HG03045 (cell line): ENCODE results near the gene P2RY14.
"Not testable (repeated sequence)": the region's sequence is repeated elsewhere in the genome, so short reads cannot be mapped to it uniquely, and the experiment has no call there.

Experiments
- ATAC-seq: cut with Tn5 transposase; IDR thresholded peaks from one replicate; pipeline ENCODE4 v1.9.1; 2021; ENCODE audit warnings: mild to moderate bottlenecking, moderate library complexity; ENCODE audit not compliant: unreplicated experiment

The P2RY14 gene

DNA sequence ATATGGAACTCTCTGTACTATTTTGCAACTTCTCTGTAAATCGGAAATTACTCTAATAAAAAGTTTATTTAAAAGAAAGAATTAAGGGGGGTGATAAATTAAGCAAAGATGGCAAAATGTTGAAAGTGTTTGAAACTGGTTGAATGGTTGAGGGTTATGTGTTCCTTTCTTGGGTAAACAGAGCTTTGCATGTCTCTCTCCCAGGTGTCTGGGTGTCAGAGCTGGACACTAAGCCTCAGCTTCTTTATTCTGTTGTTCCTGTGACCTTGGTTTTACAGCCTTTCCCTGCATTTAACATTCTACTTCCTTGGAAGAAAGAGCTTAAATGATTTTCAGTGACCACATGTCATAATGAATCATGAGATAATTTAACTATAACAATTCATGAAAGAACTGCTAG lies 82.5 kb downstream of the P2RY14 start:
- ATAC-seq, result no peak

DNA sequence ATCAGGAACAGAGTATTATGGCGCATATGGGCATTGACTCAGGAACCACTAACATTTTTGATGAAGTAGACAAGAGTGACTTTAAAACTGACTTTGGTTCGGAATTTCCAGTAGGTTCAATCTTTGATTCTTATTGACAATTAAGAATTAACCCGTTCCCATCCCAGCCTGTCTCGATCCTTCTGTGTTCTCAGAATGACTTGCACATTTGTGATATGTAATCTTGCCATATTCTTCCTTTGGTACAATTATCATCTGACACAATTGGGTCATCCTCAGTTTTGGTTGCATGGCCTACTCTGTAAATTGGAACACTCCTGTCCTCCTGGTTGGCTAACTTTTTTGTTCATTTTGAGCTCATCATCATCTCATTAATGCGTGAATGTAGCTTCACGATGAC lies 85.8 kb downstream of the P2RY14 start:
- no peak for ATAC-seq

DNA sequence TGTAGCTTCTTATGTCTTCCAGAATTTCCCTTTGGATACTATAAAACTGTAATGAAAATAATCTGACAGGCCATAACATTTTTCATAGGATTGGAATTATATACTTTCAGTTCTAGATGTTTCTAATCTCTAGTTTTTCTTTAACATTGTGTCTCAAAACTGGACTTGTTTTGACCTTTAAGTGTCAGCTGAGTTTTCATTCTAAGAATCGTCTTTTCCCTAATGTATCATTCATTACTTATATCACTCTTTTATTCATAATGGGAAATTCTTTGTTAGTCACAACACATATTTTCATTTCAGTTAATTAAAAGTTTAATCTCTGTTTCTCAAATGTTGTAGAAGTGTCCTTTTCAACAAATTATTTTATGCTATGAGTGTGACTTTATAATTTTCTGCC lies 87.2 kb downstream of the P2RY14 start:
- no peak for ATAC-seq

DNA sequence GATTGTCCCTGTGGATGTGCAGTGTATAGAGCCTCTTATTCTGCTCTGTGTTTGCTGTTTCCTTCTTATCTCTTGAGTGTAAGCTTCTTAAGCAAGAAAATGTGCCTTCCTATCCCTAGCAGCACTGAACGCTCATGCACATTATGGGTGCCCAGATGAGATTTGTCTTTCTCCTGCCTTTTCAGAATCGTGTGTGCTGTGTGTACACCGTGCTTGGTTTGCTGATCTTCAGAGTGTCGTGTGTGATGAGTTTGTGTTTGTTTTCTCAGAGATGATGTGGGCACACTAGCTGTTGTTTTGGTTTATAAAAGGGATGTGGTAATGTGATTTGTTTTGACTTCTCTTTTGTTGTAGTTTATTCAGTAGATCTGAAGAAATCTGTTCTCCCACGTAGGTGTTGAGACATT lies 95.1 kb downstream of the P2RY14 start:
- no peak for ATAC-seq

DNA sequence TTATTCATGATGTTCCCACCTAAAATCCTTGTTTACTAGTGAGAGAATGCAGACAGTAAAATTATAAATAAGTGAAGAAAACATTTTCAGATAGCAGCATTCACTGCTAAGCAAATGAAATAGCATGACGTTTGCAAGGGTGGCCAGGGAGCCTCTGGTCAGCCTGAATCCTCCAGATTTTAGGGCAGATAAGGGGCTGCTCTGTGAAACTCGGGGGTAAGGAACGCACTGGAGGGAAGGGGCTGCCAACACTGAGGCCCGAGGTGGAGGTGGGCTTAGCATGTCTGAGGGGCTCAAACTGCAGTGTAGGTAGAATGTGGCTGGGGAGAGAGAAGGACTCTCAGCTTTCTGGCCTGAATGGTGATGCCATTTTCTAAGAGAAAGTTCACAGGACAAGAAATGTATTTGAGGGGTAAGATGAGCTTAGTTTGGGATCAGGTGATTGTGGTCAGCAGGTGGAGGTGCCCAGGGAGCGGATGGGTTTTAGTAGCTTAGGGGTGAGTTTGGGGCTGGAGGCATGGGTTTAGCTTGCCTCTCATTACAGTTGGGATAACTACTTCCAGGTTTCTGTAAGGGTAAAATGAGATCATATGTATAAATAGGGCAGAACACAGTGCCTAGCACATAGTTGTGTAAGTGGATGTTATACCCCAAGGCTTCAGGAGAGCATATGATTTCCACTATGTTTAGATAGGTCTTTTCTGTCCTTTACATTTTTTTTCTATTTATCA lies 95.8 kb downstream of the P2RY14 start:
- ATAC-seq, result no peak

DNA sequence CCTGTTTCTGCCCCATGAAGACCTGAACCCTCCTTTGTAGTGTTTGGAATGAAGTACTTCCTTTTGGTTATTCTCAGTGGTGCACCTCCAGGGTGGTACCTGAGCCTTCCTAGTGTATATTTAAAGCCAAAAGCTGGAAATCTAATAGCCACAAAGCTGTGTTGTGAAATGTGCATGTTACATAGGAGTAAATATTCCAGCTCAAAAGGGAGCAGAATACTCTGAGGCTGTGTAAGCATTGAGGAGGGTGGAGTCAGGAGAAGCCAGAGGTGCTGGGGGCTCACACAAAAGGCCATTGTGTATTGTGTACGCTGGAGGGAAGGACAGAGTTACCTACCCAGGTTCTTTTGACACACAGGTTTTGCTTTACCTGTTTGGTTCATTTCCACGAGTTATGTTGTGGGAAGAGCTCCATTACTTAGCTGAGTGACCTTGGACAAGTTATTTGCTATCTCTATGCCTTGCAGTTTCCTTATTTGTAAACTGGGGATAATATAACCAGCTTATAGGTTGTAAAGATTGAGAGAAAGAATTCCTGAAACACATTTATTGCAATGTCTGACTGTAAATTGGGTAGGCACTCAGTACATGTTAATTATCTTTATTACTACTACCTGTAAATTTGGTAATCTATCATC lies 100.0 kb downstream of the P2RY14 start:
- no peak for ATAC-seq

DNA sequence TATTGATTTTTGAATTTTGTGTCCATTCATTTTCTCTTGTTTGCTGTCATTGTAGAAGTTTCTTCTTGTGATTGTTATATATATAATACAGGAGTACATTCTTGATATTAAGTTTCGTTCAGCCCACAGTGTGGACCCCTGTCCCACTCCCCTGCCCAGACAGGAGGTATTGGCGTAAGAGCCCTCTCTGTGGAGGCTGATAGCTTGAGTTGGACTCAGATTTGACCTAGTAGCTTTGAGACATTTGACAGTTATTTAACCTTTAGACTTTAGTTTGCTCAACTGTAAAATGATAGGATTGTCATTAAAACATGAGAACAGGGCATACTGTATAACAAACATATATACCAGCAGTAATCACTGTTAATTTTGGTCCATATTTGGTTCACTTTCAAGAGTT lies 102.4 kb downstream of the P2RY14 start:
- no peak for ATAC-seq

DNA sequence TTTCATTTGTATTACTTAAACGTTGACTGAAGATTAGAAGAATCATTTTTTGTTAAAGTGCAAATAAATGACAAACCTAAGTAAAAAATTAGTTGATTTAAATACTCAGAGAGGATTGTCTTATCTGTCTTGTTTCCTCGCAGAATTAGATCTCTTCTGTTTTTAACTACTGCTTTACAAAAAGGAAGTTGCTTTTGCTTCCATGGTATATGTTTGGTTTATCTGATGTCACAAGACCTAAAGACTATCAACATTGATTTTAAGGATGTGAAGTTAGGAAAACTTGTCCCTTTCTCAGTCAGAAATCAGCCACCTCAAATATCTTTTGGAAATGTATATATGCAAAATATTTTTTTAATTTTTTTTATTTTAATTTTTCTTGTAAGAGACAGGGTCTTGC lies 104.0 kb downstream of the P2RY14 start:
- no peak for ATAC-seq

DNA sequence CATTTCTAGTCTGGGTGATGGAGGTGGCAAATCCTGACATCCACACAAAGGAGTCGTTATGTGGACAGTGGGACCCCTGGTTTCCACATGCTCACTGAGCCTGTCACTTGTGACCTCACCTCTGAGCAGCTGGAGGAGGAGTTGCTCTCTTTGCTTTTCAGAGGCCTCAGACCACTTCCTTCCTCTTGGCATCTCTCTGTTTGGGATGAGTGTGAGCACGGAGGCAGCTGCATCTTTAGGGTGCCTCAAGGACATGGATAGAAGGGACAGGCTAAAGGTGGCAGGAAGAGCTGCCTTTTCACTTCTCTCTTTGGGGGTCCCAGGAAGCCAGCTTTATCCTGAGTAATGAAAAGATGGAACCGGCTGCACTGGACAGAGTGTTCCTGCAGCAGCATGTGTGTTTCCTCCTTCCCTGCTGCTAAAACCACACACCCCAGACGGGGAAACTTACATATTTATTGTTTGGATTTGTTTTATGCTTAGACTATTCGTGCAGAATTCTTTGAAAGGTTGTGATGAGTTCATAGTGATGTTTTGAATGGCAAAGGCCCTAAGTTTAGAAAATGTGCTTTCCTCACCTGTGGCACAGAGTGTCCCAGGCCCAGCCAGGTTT lies 107.1 kb downstream of the P2RY14 start:
- no peak for ATAC-seq

DNA sequence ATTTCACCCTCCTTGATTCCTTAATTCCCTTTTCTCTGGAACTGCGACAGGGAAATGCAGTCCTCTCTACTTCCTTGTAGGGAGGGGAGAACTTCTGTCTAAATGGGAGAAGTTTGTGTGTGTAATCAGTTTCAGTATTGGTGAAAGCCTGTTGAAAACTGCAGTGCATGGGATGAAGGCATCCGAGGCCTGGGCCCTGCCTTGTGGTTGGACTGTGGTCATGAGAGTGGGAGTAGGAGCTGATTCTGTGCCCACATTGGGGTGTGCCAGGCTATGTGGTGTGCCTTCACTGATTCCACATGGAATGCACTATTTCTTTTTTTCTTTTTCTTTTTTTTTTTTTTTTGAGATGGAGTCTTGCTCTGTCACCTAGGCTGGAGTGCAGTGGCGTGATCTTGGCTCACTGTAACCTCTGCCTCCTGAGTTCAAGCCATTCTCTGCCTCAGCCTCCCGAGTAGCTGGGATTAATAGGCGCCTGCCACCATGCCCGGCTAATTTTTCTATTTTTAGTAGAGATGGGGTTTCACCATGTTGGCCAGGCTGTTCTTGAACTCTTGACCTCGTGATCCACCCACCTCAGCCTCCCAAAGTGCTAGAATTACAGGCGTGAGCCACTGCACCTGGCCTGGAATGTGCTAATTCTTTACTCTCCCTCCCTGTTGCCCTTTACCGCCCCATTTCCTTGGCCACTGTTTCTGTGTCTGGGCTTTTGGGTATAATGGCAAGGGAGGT lies 108.2 kb downstream of the P2RY14 start:
- ATAC-seq, result not testable (repeated sequence)

DNA sequence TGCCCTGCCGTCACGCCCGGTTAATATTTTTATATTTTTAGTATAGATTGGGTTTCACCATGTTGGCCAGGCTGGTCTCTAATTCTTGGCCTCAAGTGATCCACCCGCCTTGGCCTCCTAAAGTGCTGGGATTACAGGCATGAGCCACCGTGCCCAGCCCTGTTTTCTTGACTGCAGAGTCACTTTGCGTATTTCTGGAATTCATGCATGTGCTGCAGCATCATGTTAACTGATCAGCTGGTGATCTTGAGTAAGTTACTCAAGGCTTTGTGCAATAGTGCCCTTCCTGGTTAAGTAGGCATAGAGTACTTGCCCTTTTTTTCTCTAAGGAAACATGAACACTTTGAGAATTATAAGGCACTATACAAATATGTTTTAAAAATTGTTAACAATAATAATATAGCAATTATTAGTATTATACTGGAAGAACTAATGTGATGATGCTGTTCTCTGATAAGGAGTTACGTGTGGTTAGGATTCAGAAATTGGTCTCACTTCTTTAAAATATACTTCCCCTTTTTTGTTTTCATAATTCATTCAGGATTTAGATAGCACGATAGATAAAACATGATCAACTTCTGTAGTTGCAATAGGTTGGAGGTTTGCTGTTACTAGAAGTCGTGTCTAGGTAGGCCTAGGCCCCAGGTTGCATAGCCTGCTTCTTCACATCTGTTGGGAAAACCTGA lies 108.9 kb downstream of the P2RY14 start:
- ATAC-seq, result no peak

DNA sequence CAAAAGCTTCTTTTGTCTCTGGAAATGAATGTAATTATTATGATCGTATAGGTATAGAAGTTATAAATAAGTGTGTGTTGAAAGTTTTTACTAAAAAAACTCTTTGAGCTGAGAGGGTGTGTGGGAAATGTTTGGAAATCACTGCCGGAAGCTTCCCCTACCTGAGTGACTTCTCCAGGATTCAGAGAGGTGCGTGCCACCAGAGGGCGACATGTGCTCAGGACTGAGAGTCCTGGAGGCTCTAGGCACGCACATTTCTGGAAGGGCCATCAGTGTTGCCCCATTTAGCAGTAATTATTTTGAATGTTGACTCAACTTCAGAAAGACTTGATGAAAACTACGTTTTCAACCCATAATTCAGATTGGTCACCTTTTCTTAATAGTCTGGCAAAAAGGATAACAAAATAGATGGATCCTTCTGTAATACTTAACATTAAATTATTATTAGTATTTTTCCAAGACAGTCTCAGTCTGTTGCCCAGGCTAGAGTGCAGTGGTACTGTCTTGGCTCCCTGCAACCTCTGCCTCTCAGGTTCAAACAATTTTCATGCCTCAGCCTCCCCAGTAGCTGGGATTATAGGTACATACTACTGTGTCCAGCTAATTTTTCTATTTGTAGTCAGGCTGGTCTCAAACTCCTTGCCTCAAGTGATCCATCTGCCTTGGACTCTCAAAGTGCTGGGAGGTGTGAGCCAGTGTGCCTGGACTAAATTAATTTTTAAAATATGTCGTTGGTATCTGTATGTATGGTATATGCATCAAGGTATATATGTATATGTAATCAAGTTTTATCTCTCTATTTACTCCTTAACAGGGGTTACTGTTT lies 109.9 kb downstream of the P2RY14 start:
- ATAC-seq, result peak; percentile 59

DNA sequence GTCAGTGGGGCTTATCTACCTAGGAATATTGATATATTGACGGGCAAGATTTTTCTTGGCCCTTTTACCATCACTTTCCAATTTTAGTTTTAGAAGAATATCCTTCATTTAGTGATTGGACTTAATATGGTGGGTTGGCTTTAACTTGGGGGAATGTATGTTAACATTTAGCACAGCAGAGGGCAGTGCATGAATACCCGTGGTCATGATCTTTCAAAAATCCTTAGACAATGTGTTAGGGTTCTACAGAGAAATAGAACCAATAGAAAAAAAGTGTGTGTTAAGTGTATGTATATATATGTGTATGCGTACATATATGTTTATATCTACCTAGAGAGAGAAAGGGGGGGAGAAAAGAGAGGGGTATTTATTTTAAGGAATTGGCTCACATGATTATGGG lies 112.2 kb downstream of the P2RY14 start:
- ATAC-seq, result no peak

DNA sequence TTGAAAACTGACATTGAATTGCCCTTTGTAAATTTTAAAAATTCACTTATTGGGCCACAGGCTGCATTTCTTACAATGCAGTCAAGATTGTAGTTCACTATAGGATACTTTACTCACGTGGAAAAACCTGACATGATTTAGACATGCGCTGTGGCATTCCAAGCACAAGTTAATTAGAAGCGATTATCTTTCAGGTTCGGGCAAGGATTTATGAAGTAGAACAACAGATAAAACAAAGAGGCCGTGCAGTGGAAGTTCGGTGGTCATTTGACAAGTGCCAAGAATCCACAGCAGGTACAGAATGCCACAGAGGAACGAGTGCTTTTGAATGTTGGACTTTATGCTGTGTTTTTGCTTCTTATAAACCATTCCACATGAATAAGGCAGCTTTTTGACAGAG lies 113.1 kb downstream of the P2RY14 start:
- ATAC-seq, result no peak
